Naive thymus-derived CD4-positive, alpha-beta T cell (primary cell): Measurements from ENCODE around the gene ZMAT3. TPM values are rescaled to one million over a fixed set of nuclear protein-coding genes. Genes with fewer than 3 reads are reported as not detected.

ENCODE experiments used
- ATAC-seq: fragments of 150-1000 bp; cut with Tn5 transposase; 2 replicates; pipeline ENCODE4 v1.10.0; 2021; ENCODE audit warnings: mild to moderate bottlenecking, moderate library complexity
- CTCF ChIA-PET: fragments of 350-600 bp; sonication (Branson Sonifier 250); formaldehyde crosslinking; loops from one replicate; lab custom pipeline; 2021; ENCODE audit warnings: antibody characterized with exemption; lab: Charles Lee
- POLR2A ChIA-PET: fragments of 350-600 bp; sonication (Branson Sonifier 250); formaldehyde crosslinking; loops from one replicate; lab custom pipeline; 2021; ENCODE audit warnings: antibody characterized with exemption, inconsistent platforms; lab: Charles Lee
- DNase-seq, 9 donors: peaks; one replicate each; pipeline versions ENCODE4 v3.0.0 to v3.0.0-alpha.2; 2020 to 2022; ENCODE audit warnings: mixed read lengths in 1 of 9
- H3K27ac ChIP-seq: one replicate; pipeline ENCODE4 v1.7.0; 2013; ENCODE audit warnings: mild to moderate bottlenecking, low read depth, low read length, moderate library complexity
- H3K27me3 ChIP-seq, 2 donors: one replicate each; pipeline ENCODE4 v1.7.0; 2013; ENCODE audit warnings: low read length in 2 of 2, mild to moderate bottlenecking in 2 of 2, moderate library complexity in 2 of 2; ENCODE audit not compliant: control insufficient read depth in 2 of 2, insufficient read depth in 2 of 2
- H3K36me3 ChIP-seq, 3 experiments: 1 replicate in 2 of 3; 2 replicates in 1 of 3; pipeline ENCODE4 v1.7.0; 2013; ENCODE audit warnings: low read length in 3 of 3, mild to moderate bottlenecking in 3 of 3, moderate library complexity in 1 of 3; ENCODE audit not compliant: insufficient read depth in 3 of 3, control insufficient read depth in 2 of 3
- H3K4me1 ChIP-seq, 2 donors: one replicate each; pipeline ENCODE4 v1.7.0; 2013; ENCODE audit warnings: low read length in 2 of 2, mild to moderate bottlenecking in 2 of 2, moderate library complexity in 1 of 2; ENCODE audit not compliant: control insufficient read depth in 2 of 2, insufficient read depth in 2 of 2
- H3K4me3 ChIP-seq: 2 replicates; pipeline ENCODE4 v1.7.0; 2013; ENCODE audit warnings: mild to moderate bottlenecking, low read length
- H3K9me3 ChIP-seq, 3 experiments: 1 replicate in 2 of 3; 2 replicates in 1 of 3; pipeline ENCODE4 v1.7.0; 2013; ENCODE audit warnings: low read length in 3 of 3; ENCODE audit not compliant: control insufficient read depth in 2 of 3
- H3K27ac Mint-ChIP-seq, 9 donors: one replicate each; pipeline ENCODE4 v1.8.0; 2020 to 2022; ENCODE audit warnings: mixed read lengths in 9 of 9, mild to moderate bottlenecking in 8 of 9, moderate library complexity in 5 of 9, inconsistent platforms in 2 of 9
- H3K27me3 Mint-ChIP-seq, 5 donors: one replicate each; pipeline ENCODE4 v1.8.0; 2021 to 2022; ENCODE audit warnings: mixed read lengths in 5 of 5, mild to moderate bottlenecking in 1 of 5
- H3K36me3 Mint-ChIP-seq, 5 donors: one replicate each; pipeline ENCODE4 v1.8.0; 2020 to 2022; ENCODE audit warnings: mixed read lengths in 5 of 5, mild to moderate bottlenecking in 3 of 5, inconsistent platforms in 1 of 5
- H3K4me1 Mint-ChIP-seq, 7 donors: one replicate each; pipeline ENCODE4 v1.8.0; 2020 to 2022; ENCODE audit warnings: mixed read lengths in 7 of 7, mild to moderate bottlenecking in 3 of 7, inconsistent platforms in 1 of 7
- H3K4me3 Mint-ChIP-seq, 10 donors: one replicate each; pipeline ENCODE4 v1.8.0; 2020 to 2022; ENCODE audit warnings: mild to moderate bottlenecking in 10 of 10, mixed read lengths in 10 of 10, moderate library complexity in 6 of 10, inconsistent platforms in 2 of 10
- H3K9me3 Mint-ChIP-seq, 11 donors: one replicate each; pipeline ENCODE4 v1.8.0; 2020 to 2022; ENCODE audit warnings: mixed read lengths in 11 of 11, mild to moderate bottlenecking in 4 of 11, inconsistent platforms in 1 of 11, moderate library complexity in 1 of 11
- intact Hi-C, 2 donors: fragments of 100-400 bp; cut with micrococcal nuclease; formaldehyde crosslinking; loops; one replicate each; pipeline ENCODE4 v1.15.1; 2023
- polyA plus RNA-seq, 2 donors: library from polyadenylated mRNA; unstranded; fragments of 300-500 nt; fragmentation: Illumina TruSeq; gene quantifications; one replicate each; pipeline ENCODE4 v1.2.3, GENCODE V29; 2021
- total RNA-seq, 6 experiments: library from RNA in 5 of 6; stranded (reverse) in 5 of 6; gene quantifications; 1 replicate in 5 of 6; 2 replicates in 1 of 6; pipeline ENCODE4 v1.2.3 and lab custom pipeline; 2021 to 2026

ZMAT3 gene
- total and polyA plus RNA-seq, 7 experiments from 2014 or later: 16.7 to 26.0 (median 21.7) TPM

GRCh38 chr3:178971614-178972013 lies 100.0 kb downstream of the ZMAT3 start:
- H3K36me3 Mint-ChIP-seq: peaks cover 2 to 23% (median 17%) of the 10 kb centered on the region in 5 donors
- intact Hi-C loops: no loop called here
- H3K36me3 ChIP-seq: no peaks in the 10 kb centered on the region
- no peak overlapping the region for H3K4me3 ChIP-seq
- no peak overlapping the region for H3K4me3 Mint-ChIP-seq
- peaks cover 2 to 11% (median 10%) of the 10 kb centered on the region in 7 donors for H3K4me1 Mint-ChIP-seq
- ChIA-PET POLR2A (no interaction called here), CTCF (no interaction called here)
- H3K9me3 Mint-ChIP-seq: peaks cover 3 to 23% (median 10%) of the 10 kb centered on the region in 11 donors
- H3K4me1 ChIP-seq: no peaks in the 10 kb centered on the region
- no peaks in the 10 kb centered on the region for H3K27me3 ChIP-seq
- no peaks in the 10 kb centered on the region for H3K9me3 ChIP-seq
- no peak overlapping the region for H3K27ac ChIP-seq
- no peaks in the 10 kb centered on the region for H3K27me3 Mint-ChIP-seq
- ATAC-seq (no peak), DNase-seq (no peak)
- H3K27ac Mint-ChIP-seq: peak overlapping the region in 1 of 9 donors; percentile 7

- H3K9me3 ChIP-seq: no peaks in the 10 kb centered on the region
- no peak overlapping the region for H3K4me3 ChIP-seq
- H3K36me3 Mint-ChIP-seq: peaks cover 2 to 20% (median 12%) of the 10 kb centered on the region in 5 donors
- intact Hi-C loops: no loop called here
- no peak for ATAC-seq
- H3K9me3 Mint-ChIP-seq: peaks cover 3 to 14% (median 7%) of the 10 kb centered on the region in 11 donors
- H3K4me1 ChIP-seq: peaks cover 0 to 3% of the 10 kb centered on the region in 2 donors
- H3K27me3 ChIP-seq: no peaks in the 10 kb centered on the region
- no peak for DNase-seq
- ChIA-PET POLR2A (no interaction called here), CTCF (no interaction called here)
- H3K36me3 ChIP-seq: no peaks in the 10 kb centered on the region
- no peak overlapping the region for H3K27ac ChIP-seq
- H3K27ac Mint-ChIP-seq: peak overlapping the region in 1 of 9 donors; percentile 6
- peaks cover 2 to 18% (median 12%) of the 10 kb centered on the region in 7 donors for H3K4me1 Mint-ChIP-seq
- H3K27me3 Mint-ChIP-seq: no peaks in the 10 kb centered on the region
- H3K4me3 Mint-ChIP-seq: no peak overlapping the region
Observed at GRCh38 chr3:178969004-178969700, 102.5 kb downstream of the ZMAT3 start.

Other genes with a start within 250 kb of the ZMAT3 start
- 10 to 100 TPM; 27.4 to 58.1 (median 43.7) TPM for gene PIK3CA, start 76.5 kb upstream of the ZMAT3 start, total RNA-seq
- 10 to 100 TPM; 16.7 to 34.3 TPM for gene PIK3CA, start 76.5 kb upstream of the ZMAT3 start, polyA plus RNA-seq
- 1 to 10 TPM in 3 of 5 experiments, under 1 TPM in 2; 0.61 to 1.6 (median 1.2) TPM for gene KCNMB3, start 179.3 kb upstream of the ZMAT3 start, total RNA-seq
- gene KCNMB3, start 179.3 kb upstream of the ZMAT3 start, polyA plus RNA-seq: under 1 TPM; 0.23 to 0.33 TPM